ENCODE measurements around the gene CCDC174. TPM values are rescaled to one million over a fixed set of nuclear protein-coding genes. Genes with fewer than 3 reads are reported as not detected.

CCDC174 gene
- total RNA-seq, 4 donors from 2014 or later = 21.2 to 30.1 (median 25.5) TPM

GRCh38 chr3:14703128-14703750 lies 51.7 kb downstream of the CCDC174 start:
- H3K27ac ChIP-seq = no peak overlapping the region
- H3K27me3 ChIP-seq = no peaks in the 10 kb centered on the region
- 90 to 96% methylated on average over 9 of the region's 9 CpGs for WGBS, 2 donors
- intact Hi-C loops (cut with DNase I) = no loop called here
- H3K36me3 ChIP-seq = no peaks in the 10 kb centered on the region
- H3K4me1 ChIP-seq = no peaks in the 10 kb centered on the region
- no peak for DNase-seq
- TF ChIP-seq CTCF (IDR thresholded peaks at IDR 0.05) = no peak
- no peak for TF ChIP-seq POLR2A (IDR thresholded peaks at IDR 0.05)
- no peaks in the 10 kb centered on the region for H3K9me3 ChIP-seq
- no peak overlapping the region for H3K4me3 ChIP-seq (replicated peaks in 1 of 3)

GRCh38 chr3:14703791-14704190 lies 52.2 kb downstream of the CCDC174 start:
- Histone ChIP-seq H3K9me3 (no peaks in the 10 kb centered on the region), H3K4me3 (replicated peaks in 1 of 3) (no peak overlapping the region), H3K36me3 (no peaks in the 10 kb centered on the region), H3K27me3 (no peaks in the 10 kb centered on the region), H3K4me1 (no peaks in the 10 kb centered on the region), H3K27ac (no peak overlapping the region)
- intact Hi-C loops (cut with DNase I) = no loop called here
- no peak for TF ChIP-seq POLR2A (IDR thresholded peaks at IDR 0.05)
- no peak for TF ChIP-seq CTCF (IDR thresholded peaks at IDR 0.05)
- 88 to 98% methylated on average over 3 of the region's 3 CpGs for WGBS, 2 donors
- DNase-seq = no peak

GRCh38 chr3:14706096-14706495 lies 54.5 kb downstream of the CCDC174 start:
- intact Hi-C loops (cut with DNase I) = no loop called here
- no peak overlapping the region for H3K27ac ChIP-seq
- H3K36me3 ChIP-seq = no peaks in the 10 kb centered on the region
- TF ChIP-seq POLR2A (IDR thresholded peaks at IDR 0.05) (no peak), CTCF (IDR thresholded peaks at IDR 0.05) (no peak)
- H3K4me3 ChIP-seq (replicated peaks in 1 of 3) = no peak overlapping the region
- no peaks in the 10 kb centered on the region for H3K27me3 ChIP-seq
- no peak for DNase-seq
- WGBS, 2 donors = 71 to 74% methylated on average over 5 of the region's 5 CpGs
- H3K4me1 ChIP-seq = no peaks in the 10 kb centered on the region
- H3K9me3 ChIP-seq = no peaks in the 10 kb centered on the region

GRCh38 chr3:14716591-14716990 lies 65.0 kb downstream of the CCDC174 start:
- TF ChIP-seq POLR2A (IDR thresholded peaks at IDR 0.05) (no peak), CTCF (IDR thresholded peaks at IDR 0.05) (no peak)
- Histone ChIP-seq H3K4me1 (no peaks in the 10 kb centered on the region), H3K9me3 (no peaks in the 10 kb centered on the region), H3K4me3 (replicated peaks in 1 of 3) (no peak overlapping the region), H3K36me3 (no peaks in the 10 kb centered on the region), H3K27ac (no peak overlapping the region), H3K27me3 (no peaks in the 10 kb centered on the region)
- 62 to 88% methylated on average over 1 of the region's 1 CpG for WGBS, 2 donors
- intact Hi-C loops (cut with DNase I) = no loop called here
- no peak for DNase-seq

GRCh38 chr3:14717307-14717706 lies 65.7 kb downstream of the CCDC174 start:
- Histone ChIP-seq H3K4me1 (no peaks in the 10 kb centered on the region), H3K27me3 (no peaks in the 10 kb centered on the region), H3K9me3 (no peaks in the 10 kb centered on the region), H3K4me3 (replicated peaks in 1 of 3) (no peak overlapping the region), H3K27ac (no peak overlapping the region), H3K36me3 (no peaks in the 10 kb centered on the region)
- intact Hi-C loops (cut with DNase I) = no loop called here
- DNase-seq = no peak
- WGBS, 2 donors = 33 to 46% methylated on average over 1 of the region's 1 CpG
- TF ChIP-seq POLR2A (IDR thresholded peaks at IDR 0.05) = no peak

Measured in thyroid gland (tissue), 4 donors.